Activated CD8-positive, alpha-beta memory T cell treated with anti-CD3 and anti-CD28 coated beads for 24 hours (primary cell): ENCODE results near the gene CEP57L1.
"Not testable (repeated sequence)": the region's sequence is repeated elsewhere in the genome, so short reads cannot be mapped to it uniquely, and the experiment has no call there.

ENCODE experiments used
- DNase-seq: peaks from one replicate; pipeline ENCODE4 v3.0.0-alpha.2; 2020

The CEP57L1 gene

GRCh38 chr6:109117346-109118035 is 22.2 kb downstream of the CEP57L1 start:
- DNase-seq: no peak

GRCh38 chr6:109118337-109118736 is 23.0 kb downstream of the CEP57L1 start:
- no peak for DNase-seq

GRCh38 chr6:109118871-109119354 is 23.6 kb downstream of the CEP57L1 start:
- no peak for DNase-seq

- DNase-seq: no peak
Observed at GRCh38 chr6:109121411-109121810, 26.1 kb downstream of the CEP57L1 start.

GRCh38 chr6:109124219-109124618 is 28.9 kb downstream of the CEP57L1 start:
- no peak for DNase-seq

DNA sequence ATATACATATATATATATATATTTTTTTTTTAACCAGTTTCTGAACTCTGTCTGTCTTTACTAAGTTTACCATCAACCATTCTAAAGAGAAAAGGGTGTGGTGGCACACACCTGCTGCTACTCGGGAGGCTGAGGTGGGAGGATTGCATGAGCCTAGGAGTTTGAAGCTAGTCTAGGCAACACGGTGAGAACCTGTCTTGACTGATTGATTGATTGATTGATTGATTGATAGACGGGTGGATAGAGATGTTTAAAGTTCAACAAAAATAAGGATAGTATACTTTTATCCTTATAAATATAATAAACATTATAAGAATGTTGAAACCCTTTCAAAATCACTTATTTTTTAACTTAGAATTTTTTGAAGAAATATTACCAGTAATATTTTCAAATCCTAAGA is 30.2 kb downstream of the CEP57L1 start:
- no peak for DNase-seq

DNA sequence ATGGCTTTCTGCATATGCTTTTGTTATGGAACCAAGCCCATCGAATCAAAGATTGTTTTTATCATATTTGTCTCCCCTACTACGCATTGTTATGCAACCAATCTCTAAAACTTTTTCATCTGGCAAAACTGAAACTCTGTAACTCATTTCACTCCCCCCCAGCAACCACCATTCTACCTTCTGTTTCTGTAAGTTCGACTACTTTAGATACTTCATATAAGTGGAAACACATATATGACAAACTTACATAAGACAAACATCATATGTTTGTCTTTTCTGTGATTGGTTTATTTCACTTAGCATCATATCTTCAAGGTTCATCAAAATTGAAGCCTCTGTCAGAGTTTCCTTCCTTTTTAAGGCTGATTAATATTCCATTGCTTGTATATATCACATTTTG is 34.8 kb downstream of the CEP57L1 start:
- no peak for DNase-seq

DNA sequence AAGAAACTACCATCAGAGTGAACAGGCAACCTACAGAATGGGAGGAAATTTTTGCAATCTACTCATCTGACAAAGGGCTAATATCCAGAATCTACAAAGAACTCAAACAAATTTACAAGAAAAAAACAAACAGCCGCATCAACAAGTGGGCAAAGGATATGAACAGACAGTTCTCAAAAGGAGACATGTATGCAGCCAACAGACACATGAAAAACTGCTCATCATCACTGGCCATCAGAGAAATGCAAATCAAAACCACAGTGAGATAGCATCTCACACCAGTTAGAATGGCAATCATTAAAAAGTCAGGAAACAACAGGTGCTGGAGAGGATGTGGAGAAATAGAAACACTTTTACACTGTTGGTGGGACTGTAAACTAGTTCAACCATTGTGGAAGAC is 40.3 kb downstream of the CEP57L1 start:
- not testable (repeated sequence) for DNase-seq

GRCh38 chr6:109136039-109136438 is 40.7 kb downstream of the CEP57L1 start:
- DNase-seq: not testable (repeated sequence)

- not testable (repeated sequence) for DNase-seq
Observed at GRCh38 chr6:109136530-109136929, 41.2 kb downstream of the CEP57L1 start.

DNA sequence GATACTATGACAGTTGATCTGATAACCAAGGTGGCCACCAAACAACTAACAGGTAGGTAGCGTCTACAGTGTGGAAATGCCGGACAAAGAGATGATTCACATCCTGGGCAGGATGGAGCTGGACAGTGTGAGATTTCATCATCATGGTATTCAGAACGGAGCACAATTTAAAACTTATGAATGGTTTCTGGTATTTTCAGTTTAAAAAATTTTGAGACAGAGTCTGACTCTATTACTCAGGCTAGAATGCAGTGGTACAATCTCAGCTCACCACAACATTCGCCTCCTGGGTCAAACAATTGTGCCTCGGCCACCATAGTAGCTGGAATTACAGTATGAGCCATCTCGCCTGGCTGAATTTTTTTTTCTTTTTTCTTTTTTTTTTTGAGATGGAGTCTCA is 43.8 kb downstream of the CEP57L1 start:
- no peak for DNase-seq

DNA sequence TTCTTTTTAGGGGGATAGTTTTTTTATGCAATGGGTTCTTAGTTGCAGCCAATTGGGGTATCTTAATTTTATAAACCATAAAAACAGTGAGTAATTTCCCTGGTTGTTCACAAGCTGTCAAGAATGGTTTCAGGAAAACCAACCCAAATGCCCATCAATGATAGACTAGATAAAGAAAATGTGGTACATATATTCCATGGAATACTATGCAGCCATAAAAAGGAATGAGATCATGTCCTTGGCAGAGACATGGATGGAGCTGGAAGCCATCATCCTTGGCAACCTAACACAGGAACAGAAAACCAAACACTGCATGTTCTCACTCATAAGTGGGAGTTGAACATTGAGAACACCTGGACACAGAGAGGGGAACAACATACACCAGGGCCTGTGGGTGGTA is 46.8 kb downstream of the CEP57L1 start:
- DNase-seq: not testable (repeated sequence)

- DNase-seq: no peak
Observed at GRCh38 chr6:109143191-109143590, 47.9 kb downstream of the CEP57L1 start.

GRCh38 chr6:109148251-109148650 is 52.9 kb downstream of the CEP57L1 start:
- not testable (repeated sequence) for DNase-seq

GRCh38 chr6:109148716-109149115 is 53.4 kb downstream of the CEP57L1 start:
- DNase-seq: not testable (repeated sequence)

DNA sequence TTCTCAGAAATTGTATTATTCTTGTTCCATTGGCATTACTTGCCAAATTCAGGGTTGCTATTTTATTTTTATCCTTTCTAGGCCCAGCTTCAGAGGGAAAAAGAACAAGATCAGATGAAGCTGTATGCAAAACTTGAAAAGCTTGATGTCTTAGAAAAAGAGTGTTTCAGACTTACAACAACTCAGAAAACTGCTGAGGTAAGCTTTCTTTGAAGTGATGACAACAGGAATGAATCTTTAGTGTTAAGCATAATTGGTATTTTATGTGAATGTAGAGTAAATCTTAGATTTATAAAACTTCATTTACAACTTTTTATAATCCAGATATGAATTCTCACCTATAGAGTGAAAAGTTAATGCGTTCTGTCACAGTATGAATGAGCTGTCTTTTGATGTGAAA is 58.4 kb downstream of the CEP57L1 start:
- DNase-seq: no peak

- DNase-seq: no peak
Observed at GRCh38 chr6:109164331-109164730, 69.0 kb downstream of the CEP57L1 start.

GRCh38 chr6:109165392-109165974 is 70.2 kb downstream of the CEP57L1 start:
- DNase-seq: no peak

GRCh38 chr6:109166673-109167072 is 71.4 kb downstream of the CEP57L1 start:
- DNase-seq: no peak

GRCh38 chr6:109167562-109167961 is 72.3 kb downstream of the CEP57L1 start:
- no peak for DNase-seq

GRCh38 chr6:109170333-109170732 is 75.0 kb downstream of the CEP57L1 start:
- no peak for DNase-seq

DNA sequence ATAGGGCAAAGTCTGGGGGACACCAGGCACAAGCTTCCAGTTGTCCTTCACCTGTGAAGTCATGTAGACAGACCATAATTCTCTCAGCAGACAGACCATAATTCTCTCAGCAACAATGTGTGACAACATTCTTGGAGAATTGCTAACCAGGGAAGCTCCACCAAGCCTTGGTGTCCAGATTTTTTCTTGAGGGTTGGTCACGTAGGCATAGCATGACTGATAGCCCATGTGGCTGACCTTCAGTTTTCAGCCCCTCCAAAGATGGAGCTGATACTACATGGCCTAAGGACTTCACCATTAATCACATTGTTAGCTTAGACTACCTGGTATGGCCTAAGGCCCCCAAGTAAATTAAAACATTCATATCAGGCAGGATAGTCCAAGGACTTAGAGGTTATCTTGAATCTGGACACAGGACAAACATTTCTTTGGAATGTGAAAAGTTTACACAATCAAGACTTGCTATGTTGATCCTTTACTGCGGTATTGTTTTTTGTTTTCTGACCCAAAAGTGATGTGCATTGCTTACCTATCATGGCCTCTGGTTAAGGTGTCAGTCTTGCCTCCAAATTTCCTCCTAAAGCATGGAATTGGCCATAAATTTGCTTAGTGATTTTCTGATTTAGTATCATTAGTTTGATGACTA is 76.9 kb downstream of the CEP57L1 start:
- DNase-seq: no peak

DNA sequence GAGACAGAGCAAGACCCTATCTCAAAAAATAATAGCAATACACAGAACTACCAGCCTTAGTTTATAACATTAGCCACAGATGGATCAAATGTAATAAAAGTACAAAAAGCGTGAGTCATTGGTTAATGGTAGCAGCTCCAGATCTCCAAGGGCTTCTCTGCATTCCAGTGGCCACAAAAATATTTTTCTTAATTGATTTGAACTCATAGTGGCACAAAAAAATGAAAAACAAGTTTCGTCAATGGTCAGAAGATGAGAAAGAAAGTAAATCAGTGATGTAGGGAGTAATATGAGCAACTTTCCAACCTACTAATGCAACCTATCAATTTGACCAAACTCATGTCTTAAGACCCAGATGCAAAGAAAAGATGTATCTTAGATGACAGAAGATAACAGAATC is 79.6 kb downstream of the CEP57L1 start:
- no peak for DNase-seq

- no peak for DNase-seq
Observed at GRCh38 chr6:109178921-109179320, 83.6 kb downstream of the CEP57L1 start.
